KOPT-K1 (cell line): ENCODE results near the gene PRAMEF25.
"Not testable (repeated sequence)": the region's sequence is repeated elsewhere in the genome, so short reads cannot be mapped to it uniquely, and the experiment has no call there.

Experiments
- H3K27ac ChIP-seq: fragments of 200-600 bp; sonication (generic); 2 replicates; pipeline ENCODE4 v1.5.1; 2016; ENCODE audit warnings: antibody characterized with exemption, mild to moderate bottlenecking, low read depth, low read length; ENCODE audit not compliant: poor library complexity, severe bottlenecking
- H3K36me3 ChIP-seq: fragments of 200-600 bp; sonication (generic); 2 replicates; pipeline ENCODE4 v1.5.1; 2017; ENCODE audit warnings: antibody characterized with exemption, mild to moderate bottlenecking, low read length, moderate library complexity; ENCODE audit not compliant: insufficient read depth
- H3K9me3 ChIP-seq: fragments of 200-600 bp; sonication (generic); 2 replicates; pipeline ENCODE4 v1.5.1; 2017; ENCODE audit warnings: antibody characterized with exemption, low read length, mild to moderate bottlenecking; ENCODE audit not compliant: insufficient read depth, poor library complexity, severe bottlenecking

Gene PRAMEF25

GRCh38 chr1:13070474-13070873, at the start of gene PRAMEF25:
Gene PRAMEF25 (plus strand): TSS chr1:13070774. CDS start chr1:13073694, 2,920 bp downstream.
- H3K36me3 ChIP-seq, H3K27ac ChIP-seq, H3K9me3 ChIP-seq: not testable (repeated sequence)

DNA sequence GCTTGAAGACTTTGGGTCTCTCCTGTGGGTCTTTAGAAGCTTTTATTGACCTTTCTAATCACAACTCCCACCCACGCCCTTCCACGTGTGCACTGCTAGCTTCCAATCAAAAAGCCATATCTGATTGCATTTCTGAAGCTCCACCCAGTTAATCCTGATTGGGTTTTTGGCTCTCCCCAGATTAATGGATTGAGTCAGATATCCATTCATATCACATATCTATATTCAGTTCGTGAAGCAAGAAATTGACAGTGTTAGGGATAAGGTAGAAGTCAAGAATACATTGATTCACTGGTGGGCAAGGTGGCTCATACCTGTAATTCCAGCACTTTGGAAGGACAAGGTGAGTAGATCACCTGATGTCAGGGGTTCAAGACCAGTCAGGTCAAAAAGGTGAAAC, 14.1 kb upstream of the PRAMEF25 start, which contains the start of gene PRAMEF27:
PRAMEF27 (minus strand) TSS at position 101 of the 400 bp plus-strand sequence. CDS start 2,916 bp downstream, outside the sequence.
- not testable (repeated sequence) for H3K27ac ChIP-seq, H3K36me3 ChIP-seq, H3K9me3 ChIP-seq

DNA sequence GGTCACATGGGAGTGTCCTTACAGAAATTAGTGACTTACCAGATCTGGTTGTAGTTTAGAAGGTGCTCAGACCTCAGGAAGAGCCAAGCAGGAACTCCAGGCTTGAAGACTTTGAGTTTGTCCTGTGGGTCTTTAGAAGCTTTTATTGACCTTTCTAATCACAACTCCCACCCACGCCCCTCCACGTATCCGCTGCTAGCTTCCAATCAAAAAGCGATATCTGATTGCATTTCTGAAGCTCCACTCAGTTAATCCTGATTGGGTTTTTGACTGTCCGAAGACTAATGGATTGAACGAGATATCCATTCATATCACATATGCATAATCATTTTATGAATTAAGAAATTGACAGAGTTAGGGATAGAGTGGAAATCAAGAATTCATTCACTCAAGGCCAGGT, 46.2 kb downstream of the PRAMEF25 start, which contains the start of gene HNRNPCL2:
HNRNPCL2 (minus strand) TSS at position 101 of the 400 bp plus-strand sequence. CDS start 454 bp downstream, outside the sequence.
- H3K27ac ChIP-seq, H3K36me3 ChIP-seq, H3K9me3 ChIP-seq: not testable (repeated sequence)
